Upper lobe of left lung (tissue), 6 donors: ENCODE measurements around the gene KIF13A. TPM values are rescaled to one million over a fixed set of nuclear protein-coding genes. Genes with fewer than 3 reads are reported as not detected.
"Not testable (repeated sequence)": the region's sequence is repeated elsewhere in the genome, so short reads cannot be mapped to it uniquely, and the experiment has no call there.

ENCODE experiments used
- ATAC-seq, 2 donors: fragments of 200-7000 bp; cut with Tn5 transposase; one replicate each; pipeline ENCODE4 v1.9.1; 2022; ENCODE audit warnings: mild to moderate bottlenecking in 2 of 2, moderate library complexity in 2 of 2; ENCODE audit not compliant: low FRiP score in 2 of 2
- DNase-seq, 2 donors: peaks; one replicate each; pipeline ENCODE4 v3.0.0-alpha.2; 2019 to 2020
- H3K27ac ChIP-seq, 4 donors: fragments of 200-600 bp; sonication (generic); one replicate each; pipeline ENCODE4 v1.5.1; 2016 to 2019
- H3K27me3 ChIP-seq, 4 donors: fragments of 200-600 bp; sonication (generic); one replicate each; pipeline ENCODE4 v1.5.1; 2017 to 2019
- H3K36me3 ChIP-seq, 4 donors: fragments of 200-600 bp; sonication (generic); one replicate each; pipeline ENCODE4 v1.5.1; 2016 to 2019
- H3K4me1 ChIP-seq, 4 donors: fragments of 200-600 bp; sonication (generic); one replicate each; pipeline ENCODE4 v1.5.1; 2018 to 2019
- H3K4me3 ChIP-seq, 4 donors: fragments of 200-600 bp; sonication (generic); one replicate each; pipeline ENCODE4 v1.5.1; 2017 to 2019; ENCODE audit warnings: mild to moderate bottlenecking in 2 of 4, moderate library complexity in 1 of 4
- H3K9me3 ChIP-seq, 4 donors: fragments of 200-600 bp; sonication (generic); one replicate each; pipeline ENCODE4 v1.5.1; 2018 to 2019
- EP300 ChIP-seq, 4 donors: sonication (generic); formaldehyde crosslinking; IDR thresholded peaks; one replicate each; pipeline ENCODE4 v1.5.1; 2017; ENCODE audit warnings: antibody characterized with exemption in 4 of 4, control low read depth in 2 of 4
- POLR2A ChIP-seq, 4 donors: fragments of 450-650 bp; IDR thresholded peaks; one replicate each; pipeline ENCODE4 v1.5.1; 2016 to 2017; ENCODE audit warnings: antibody characterized with exemption in 4 of 4, mild to moderate bottlenecking in 2 of 4
- POLR2AphosphoS5 ChIP-seq, 2 donors: sonication (generic); formaldehyde crosslinking; IDR thresholded peaks; one replicate each; pipeline ENCODE4 v1.5.1; 2017; ENCODE audit warnings: antibody characterized with exemption in 2 of 2
- WGBS, 2 donors: methylation state at CpG; one replicate each; pipeline ENCODE4 v1.1.5; 2017 to 2018; 5-methylcytosine and 5-hydroxymethylcytosine counted together
- total RNA-seq, 6 donors: library from RNA; depleted of rRNA in 4 of 6; stranded (reverse); fragments of >200 nt in 4 of 6; gene quantifications; one replicate each; pipeline versions ENCODE4 v1.1.0 to v1.2.1, GENCODE V29; 2016 to 2021
- TF ChIP-seq, protein P1 (sequence below), 6 experiments: fragments of 450-650 bp in 4 of 6; fragments of 200-600 bp in 2 of 6; sonication (generic) in 2 of 6; IDR thresholded peaks; one replicate each; pipeline ENCODE4 v1.5.1; 2016 to 2019; ENCODE audit warnings: antibody characterized with exemption in 6 of 6
- donor health status: DM: no; HTN: no; CAD: no; lungs with moderate emphysema.
- donor health status: DM: no; HTN: yes; CAD: no; lungs with severe emphysema.

KIF13A gene
- total RNA-seq, 6 donors from 2014 or later = 35.8 to 59.9 (median 49.0) TPM

DNA sequence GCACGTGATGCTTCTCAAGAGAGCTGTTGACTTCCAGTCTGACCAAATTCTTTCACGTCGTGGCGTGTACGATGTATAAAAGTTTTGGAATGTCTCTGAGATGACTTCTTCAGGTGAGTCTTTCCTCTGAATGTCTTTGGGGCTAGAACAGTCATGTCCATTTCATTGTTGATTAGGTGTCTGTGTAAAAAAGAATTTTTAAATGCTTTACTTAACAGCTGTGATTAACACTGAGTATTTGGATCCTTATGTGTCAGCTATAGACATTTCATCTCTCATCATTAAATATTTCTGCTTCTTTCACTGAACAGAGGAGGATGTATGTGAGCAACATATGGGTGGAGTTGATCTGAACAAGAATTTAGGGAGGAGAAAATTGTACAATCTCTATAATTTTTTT lies 29.3 kb upstream of the KIF13A start:
- 44 to 63% methylated on average over 5 of the region's 5 CpGs for WGBS, 2 donors
- H3K9me3 ChIP-seq = no peaks in the 10 kb centered on the region
- H3K4me1 ChIP-seq = no peaks in the 10 kb centered on the region
- H3K27me3 ChIP-seq = no peaks in the 10 kb centered on the region
- H3K36me3 ChIP-seq = no peaks in the 10 kb centered on the region
- H3K4me3 ChIP-seq = no peak overlapping the region
- H3K27ac ChIP-seq = no peak overlapping the region
- ATAC-seq (no peak), DNase-seq (no peak)
- TF ChIP-seq POLR2AphosphoS5 (IDR thresholded peaks at IDR 0.05) (no peak), EP300 (IDR thresholded peaks at IDR 0.05) (no peak), POLR2A (IDR thresholded peaks at IDR 0.05) (no peak)
- TF ChIP-seq, protein P1, sequence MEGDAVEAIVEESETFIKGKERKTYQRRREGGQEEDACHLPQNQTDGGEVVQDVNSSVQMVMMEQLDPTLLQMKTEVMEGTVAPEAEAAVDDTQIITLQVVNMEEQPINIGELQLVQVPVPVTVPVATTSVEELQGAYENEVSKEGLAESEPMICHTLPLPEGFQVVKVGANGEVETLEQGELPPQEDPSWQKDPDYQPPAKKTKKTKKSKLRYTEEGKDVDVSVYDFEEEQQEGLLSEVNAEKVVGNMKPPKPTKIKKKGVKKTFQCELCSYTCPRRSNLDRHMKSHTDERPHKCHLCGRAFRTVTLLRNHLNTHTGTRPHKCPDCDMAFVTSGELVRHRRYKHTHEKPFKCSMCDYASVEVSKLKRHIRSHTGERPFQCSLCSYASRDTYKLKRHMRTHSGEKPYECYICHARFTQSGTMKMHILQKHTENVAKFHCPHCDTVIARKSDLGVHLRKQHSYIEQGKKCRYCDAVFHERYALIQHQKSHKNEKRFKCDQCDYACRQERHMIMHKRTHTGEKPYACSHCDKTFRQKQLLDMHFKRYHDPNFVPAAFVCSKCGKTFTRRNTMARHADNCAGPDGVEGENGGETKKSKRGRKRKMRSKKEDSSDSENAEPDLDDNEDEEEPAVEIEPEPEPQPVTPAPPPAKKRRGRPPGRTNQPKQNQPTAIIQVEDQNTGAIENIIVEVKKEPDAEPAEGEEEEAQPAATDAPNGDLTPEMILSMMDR (IDR thresholded peaks at IDR 0.05) = no peak

DNA sequence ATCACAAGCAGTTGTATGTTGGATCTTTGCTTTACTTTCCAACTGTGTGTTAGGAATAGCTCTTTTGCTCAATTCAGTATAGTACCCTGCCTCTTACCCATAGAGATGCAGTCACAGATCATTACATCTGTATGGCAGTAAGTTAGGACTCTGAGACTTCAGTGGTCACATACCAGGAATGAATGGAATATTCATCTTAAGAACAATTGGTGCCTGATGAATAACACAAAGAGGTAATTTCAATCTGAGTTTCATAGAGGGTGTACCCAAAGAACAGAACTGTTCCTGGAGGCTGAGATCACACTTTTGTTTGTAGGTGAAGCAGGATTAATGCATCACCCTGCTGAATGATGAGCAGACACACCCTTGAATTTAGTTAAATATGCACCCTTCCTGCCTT lies 28.7 kb upstream of the KIF13A start:
- Histone ChIP-seq H3K4me1 (no peaks in the 10 kb centered on the region), H3K9me3 (no peaks in the 10 kb centered on the region), H3K27ac (no peak overlapping the region), H3K36me3 (no peaks in the 10 kb centered on the region), H3K4me3 (no peak overlapping the region), H3K27me3 (no peaks in the 10 kb centered on the region)
- DNase-seq (no peak), ATAC-seq (no peak)
- TF ChIP-seq POLR2A (IDR thresholded peaks at IDR 0.05) = no peak
- no peak for TF ChIP-seq EP300 (IDR thresholded peaks at IDR 0.05)
- TF ChIP-seq, protein P1 (IDR thresholded peaks at IDR 0.05) = no peak
- no peak for TF ChIP-seq POLR2AphosphoS5 (IDR thresholded peaks at IDR 0.05)

DNA sequence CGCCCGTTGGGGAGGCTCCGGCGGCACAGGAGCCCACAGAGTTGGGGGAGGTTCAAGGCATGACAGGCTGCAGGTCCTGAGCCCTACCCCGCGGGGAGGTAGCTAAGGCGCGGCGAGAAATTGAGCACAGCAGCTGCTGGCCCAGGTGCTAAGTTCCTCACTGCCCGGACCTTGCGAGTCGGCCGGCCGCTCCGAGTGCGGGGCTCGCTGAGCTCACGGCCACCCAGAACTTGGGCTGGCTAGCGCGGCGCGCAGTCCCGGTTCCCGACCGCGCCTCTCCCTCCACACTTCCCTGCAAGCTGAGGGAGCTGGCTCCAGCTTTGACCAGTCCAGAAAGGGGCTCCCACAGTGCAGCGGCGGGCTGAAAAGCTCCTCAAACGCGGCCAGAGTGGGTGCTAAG lies 23.9 kb upstream of the KIF13A start:
- Histone ChIP-seq H3K4me3 (no peak overlapping the region), H3K9me3 (no peaks in the 10 kb centered on the region), H3K27me3 (no peaks in the 10 kb centered on the region), H3K4me1 (no peaks in the 10 kb centered on the region), H3K27ac (no peak overlapping the region), H3K36me3 (no peaks in the 10 kb centered on the region)
- ATAC-seq (no peak), DNase-seq (peak in 1 of 2 donors; percentile 81)
- 93 to 98% methylated on average over 29 to 30 of the region's 30 CpGs for WGBS, 2 donors
- TF ChIP-seq POLR2A (IDR thresholded peaks at IDR 0.05) (no peak), EP300 (IDR thresholded peaks at IDR 0.05) (no peak), POLR2AphosphoS5 (IDR thresholded peaks at IDR 0.05) (no peak)
- TF ChIP-seq, protein P1 (IDR thresholded peaks at IDR 0.05) = no peak

DNA sequence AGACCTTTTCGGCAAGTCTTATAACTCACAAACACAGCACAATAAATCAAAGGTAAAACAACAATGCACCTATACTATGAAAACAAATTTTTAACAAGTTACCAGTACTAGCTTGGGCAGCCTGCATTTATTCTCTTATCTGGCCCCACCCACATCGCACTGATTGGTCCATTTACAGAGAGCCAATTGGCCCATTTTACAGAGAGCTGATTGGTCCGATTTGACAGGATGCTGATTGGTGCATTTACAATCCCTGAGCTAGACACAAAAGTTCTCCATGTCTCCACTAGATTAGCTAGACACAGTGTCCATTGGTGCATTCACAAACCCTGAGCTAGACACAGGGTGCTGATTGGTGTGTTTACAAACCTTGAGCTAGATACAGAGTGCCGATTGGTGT lies 23.1 kb upstream of the KIF13A start:
- H3K27ac ChIP-seq, H3K27me3 ChIP-seq, H3K36me3 ChIP-seq, ATAC-seq, DNase-seq, H3K4me3 ChIP-seq, H3K9me3 ChIP-seq, H3K4me1 ChIP-seq: not testable (repeated sequence)
- WGBS, 2 donors = 94 to 95% methylated on average over 4 of the region's 4 CpGs

DNA sequence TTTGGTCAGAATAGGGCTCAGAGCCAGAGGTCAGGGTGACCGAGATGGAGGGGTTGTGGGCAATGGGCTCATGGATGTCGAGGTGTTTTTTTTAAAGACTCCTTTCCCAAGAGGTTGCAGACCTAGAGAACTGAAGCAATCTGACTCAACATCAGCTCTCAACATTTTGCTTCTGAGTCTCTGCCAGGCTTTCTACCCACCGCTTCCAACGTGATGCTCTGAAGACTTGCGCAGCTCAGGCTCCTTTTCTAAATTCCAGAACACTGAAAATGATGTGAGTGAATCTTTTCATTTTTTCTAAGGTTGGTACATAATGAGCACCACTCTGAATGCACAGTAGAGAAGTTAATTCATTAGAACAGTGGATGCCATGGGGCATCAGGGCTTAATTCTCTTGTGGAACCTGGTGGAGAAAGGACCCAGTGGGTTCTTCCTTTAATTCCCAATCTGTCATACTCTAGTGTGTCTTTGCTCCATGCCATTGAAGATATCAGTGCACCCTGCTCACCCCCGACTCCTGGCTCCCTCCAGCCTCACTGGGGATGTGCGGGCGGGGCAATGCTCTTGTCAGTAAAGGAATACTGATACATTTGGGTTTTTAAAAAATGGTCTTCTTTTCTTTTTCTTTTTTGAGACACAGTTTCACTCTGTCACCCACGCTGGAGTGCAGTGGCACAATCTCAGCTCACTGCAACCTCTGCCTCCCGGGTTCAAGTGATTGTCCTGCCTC lies 17.0 kb upstream of the KIF13A start:
- Histone ChIP-seq H3K4me3 (no peak overlapping the region), H3K27me3 (no peaks in the 10 kb centered on the region), H3K27ac (no peak overlapping the region), H3K4me1 (no peaks in the 10 kb centered on the region), H3K9me3 (no peaks in the 10 kb centered on the region), H3K36me3 (no peaks in the 10 kb centered on the region)
- TF ChIP-seq POLR2AphosphoS5 (IDR thresholded peaks at IDR 0.05) = no peak
- no peak for TF ChIP-seq POLR2A (IDR thresholded peaks at IDR 0.05)
- TF ChIP-seq, protein P1 (IDR thresholded peaks at IDR 0.05) = no peak
- no peak for TF ChIP-seq EP300 (IDR thresholded peaks at IDR 0.05)
- no peak for ATAC-seq
- DNase-seq = no peak
- WGBS, 2 donors = 90 to 95% methylated on average over 10 of the region's 10 CpGs
